Bronchial epithelial cell (primary cell): ENCODE data around the gene ZCCHC18. TPM values are rescaled to one million over a fixed set of nuclear protein-coding genes. Genes with fewer than 3 reads are reported as not detected.
A peak's percentile ranks its signal among the peaks of the same experiment; 100 is the strongest.

Source experiments
- DNase-seq: peaks from one replicate; pipeline ENCODE4 v3.0.0-alpha.2; 2010; ENCODE audit warnings: low read depth
- FAIRE-seq: peaks from 2 replicates; lab custom pipeline; 2011; peaks lifted over from hg19 to GRCh38; lab: Jason Lieb, UNC
- H3K27me3 ChIP-seq: 2 replicates; pipeline ENCODE4 v1.5.1; 2011; ENCODE audit warnings: low read length; ENCODE audit not compliant: control insufficient read depth, insufficient read depth
- H3K36me3 ChIP-seq: 2 replicates; pipeline ENCODE4 v1.5.1; 2011; ENCODE audit warnings: low read length; ENCODE audit not compliant: control insufficient read depth, insufficient read depth
- H3K4me3 ChIP-seq: 2 replicates; pipeline ENCODE4 v1.5.1; 2011; ENCODE audit warnings: mild to moderate bottlenecking, low read depth, low read length, control low read depth
- total RNA-seq: library from RNA; depleted of rRNA; stranded (reverse); fragments of >200 nt; gene quantifications from 2 replicates; pipeline ENCODE4 v1.2.1, GENCODE V29; 2014
- TF ChIP-seq, protein P1 (sequence below): IDR thresholded peaks from 2 replicates; pipeline ENCODE4 v1.5.1; 2011; ENCODE audit warnings: mild to moderate bottlenecking, moderate library complexity, low read length, control low read depth, inconsistent platforms; ENCODE audit not compliant: insufficient read depth, severe bottlenecking

The ZCCHC18 gene
- total RNA-seq, 1 donor from 2014 or later, result not detected

DNA sequence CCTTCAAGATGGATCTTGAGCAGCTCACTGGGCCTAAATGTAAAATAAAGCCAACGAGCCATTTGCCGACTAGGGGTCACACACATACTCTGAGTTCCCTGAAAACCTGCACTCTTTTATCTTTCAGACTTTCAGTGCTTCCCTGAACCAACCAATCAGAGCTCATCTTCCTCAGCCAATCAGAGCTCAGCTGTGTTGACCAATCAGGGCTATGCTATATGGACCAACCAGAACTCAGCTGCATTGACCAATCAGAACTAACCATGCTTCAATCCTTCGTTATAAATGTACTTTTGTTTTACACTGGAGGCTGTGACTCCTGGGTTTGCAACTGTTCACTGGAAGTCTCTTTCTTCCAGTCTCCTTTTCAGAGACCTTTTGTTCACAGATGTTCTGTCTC, 25.2 kb downstream of the ZCCHC18 start:
- TF ChIP-seq, protein P1, sequence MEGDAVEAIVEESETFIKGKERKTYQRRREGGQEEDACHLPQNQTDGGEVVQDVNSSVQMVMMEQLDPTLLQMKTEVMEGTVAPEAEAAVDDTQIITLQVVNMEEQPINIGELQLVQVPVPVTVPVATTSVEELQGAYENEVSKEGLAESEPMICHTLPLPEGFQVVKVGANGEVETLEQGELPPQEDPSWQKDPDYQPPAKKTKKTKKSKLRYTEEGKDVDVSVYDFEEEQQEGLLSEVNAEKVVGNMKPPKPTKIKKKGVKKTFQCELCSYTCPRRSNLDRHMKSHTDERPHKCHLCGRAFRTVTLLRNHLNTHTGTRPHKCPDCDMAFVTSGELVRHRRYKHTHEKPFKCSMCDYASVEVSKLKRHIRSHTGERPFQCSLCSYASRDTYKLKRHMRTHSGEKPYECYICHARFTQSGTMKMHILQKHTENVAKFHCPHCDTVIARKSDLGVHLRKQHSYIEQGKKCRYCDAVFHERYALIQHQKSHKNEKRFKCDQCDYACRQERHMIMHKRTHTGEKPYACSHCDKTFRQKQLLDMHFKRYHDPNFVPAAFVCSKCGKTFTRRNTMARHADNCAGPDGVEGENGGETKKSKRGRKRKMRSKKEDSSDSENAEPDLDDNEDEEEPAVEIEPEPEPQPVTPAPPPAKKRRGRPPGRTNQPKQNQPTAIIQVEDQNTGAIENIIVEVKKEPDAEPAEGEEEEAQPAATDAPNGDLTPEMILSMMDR, result no peak
- Histone ChIP-seq H3K4me3 (no peak overlapping the region), H3K27me3 (no peaks in the 10 kb centered on the region), H3K36me3 (no peaks in the 10 kb centered on the region)
- no peak for DNase-seq
- FAIRE-seq, result no peak

DNA sequence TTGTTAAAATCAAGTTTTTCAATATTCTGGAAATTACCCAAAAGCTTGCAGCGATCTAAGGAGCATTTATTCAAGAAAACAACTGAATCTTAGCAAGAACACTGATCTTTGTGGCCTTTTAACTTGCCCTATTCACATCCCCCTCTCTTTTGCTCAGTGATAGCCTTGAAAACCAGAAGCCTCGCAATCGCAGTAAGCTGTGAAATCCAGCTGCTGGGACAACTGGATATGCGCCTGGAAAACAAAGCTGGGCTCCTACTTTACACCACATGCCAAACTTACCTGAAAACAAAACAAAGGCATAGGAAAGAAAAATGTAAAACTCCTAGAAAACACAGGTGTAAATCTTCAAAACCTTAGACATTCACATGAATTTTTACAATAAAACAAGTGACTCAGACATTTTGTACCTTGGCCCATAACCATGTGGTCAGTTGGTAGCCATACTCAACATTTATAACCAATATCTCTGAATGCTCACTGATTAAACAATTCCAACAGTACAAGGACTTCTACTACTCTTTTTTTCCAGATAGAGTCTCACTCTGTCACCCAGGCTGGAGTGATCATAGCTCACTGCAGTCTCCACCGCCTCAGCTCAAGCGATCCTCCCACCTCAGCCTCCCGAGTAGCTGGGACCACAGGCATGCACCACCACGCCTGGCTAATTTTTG, 28.9 kb downstream of the ZCCHC18 start:
- no peaks in the 10 kb centered on the region for H3K36me3 ChIP-seq
- no peak for FAIRE-seq
- H3K27me3 ChIP-seq, result no peaks in the 10 kb centered on the region
- TF ChIP-seq, protein P1, result no peak
- no peak overlapping the region for H3K4me3 ChIP-seq
- DNase-seq, result no peak

DNA sequence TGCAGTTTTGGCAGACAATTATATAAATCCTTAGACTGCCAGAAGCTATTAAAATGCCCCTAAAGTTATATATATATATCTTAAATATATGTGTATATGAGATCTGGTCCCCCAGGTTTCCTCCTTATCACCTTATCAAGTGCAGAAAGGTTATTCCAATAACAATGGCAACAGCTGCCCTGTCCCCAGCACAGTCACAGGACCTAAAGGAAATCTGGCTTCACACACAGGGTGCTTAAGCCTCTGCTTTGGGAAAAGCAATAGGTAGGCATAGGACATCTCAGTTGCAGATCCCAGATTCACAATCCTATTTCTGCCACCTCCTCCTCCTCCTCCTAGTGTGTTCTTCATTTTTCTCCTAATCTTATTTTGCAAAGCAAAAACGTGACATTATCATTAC, 38.7 kb downstream of the ZCCHC18 start:
- TF ChIP-seq, protein P1, result no peak
- DNase-seq, result no peak
- H3K4me3 ChIP-seq, result no peak overlapping the region
- H3K27me3 ChIP-seq, result no peaks in the 10 kb centered on the region
- FAIRE-seq, result no peak
- H3K36me3 ChIP-seq, result no peaks in the 10 kb centered on the region

DNA sequence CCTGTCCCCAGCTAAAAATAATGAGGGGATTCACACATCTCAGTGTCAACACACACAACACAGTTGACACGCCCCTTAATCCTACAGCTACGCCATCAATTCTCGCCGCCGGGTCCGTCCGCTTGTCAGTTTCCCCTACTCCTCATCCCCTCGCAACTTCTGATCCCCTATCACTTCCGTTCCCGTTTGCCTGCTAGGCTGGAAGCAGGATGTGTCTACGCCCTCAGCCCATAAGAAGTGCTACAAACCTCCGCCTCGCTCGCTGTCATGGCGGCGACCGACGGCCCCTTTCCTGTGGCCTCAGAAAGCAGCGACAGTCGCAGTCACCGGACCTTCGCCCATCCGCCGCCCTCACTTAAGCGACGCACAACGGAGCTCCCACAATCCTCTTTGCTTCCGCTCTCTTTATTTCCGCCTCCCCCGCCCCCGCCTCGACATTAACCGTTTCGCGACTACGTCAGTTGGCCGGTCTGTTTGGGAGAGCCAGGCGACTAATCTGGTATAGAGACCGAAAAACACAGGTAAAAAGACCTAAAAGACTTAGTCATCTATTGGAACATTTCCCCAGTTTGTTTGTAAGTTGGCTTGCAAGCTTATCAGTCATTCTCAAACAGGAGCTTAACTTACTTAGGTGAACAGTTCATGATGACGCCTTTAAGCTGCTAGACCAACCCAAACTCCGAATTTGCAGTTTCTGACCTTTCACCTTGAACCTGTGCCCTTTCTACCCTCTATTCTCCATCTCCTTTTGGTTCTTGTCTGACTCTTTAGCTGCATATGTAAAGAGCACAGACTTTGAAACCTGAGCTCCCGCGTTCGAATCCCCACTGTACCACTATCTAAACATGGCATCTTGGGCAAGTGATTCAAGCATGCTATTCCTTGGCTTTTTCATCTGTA, 44.6 kb downstream of the ZCCHC18 start, which contains the start of gene SLC25A53:
SLC25A53 (minus strand) TSS at position 380 of the 900 bp plus-strand sequence. CDS start 51,752 bp downstream, outside the sequence.
- Histone ChIP-seq H3K27me3 (no peaks in the 10 kb centered on the region), H3K36me3 (no peaks in the 10 kb centered on the region), H3K4me3 (peak within 1 kb of the TSS; percentile 49)
- DNase-seq, result peak; percentile 67
- no peak for FAIRE-seq
- TF ChIP-seq, protein P1, result no peak

Other genes with a start within 250 kb of the ZCCHC18 start
- 0.77 and 1.1 TPM in 2 replicates for gene TMSB15B, start 149.9 kb upstream of the ZCCHC18 start, total RNA-seq
- not detected in 2 replicates for gene H2BW1, start 98.8 kb upstream of the ZCCHC18 start, total RNA-seq
- not detected in 2 replicates for gene H2BW2, start 72.6 kb upstream of the ZCCHC18 start, total RNA-seq
- 0.79 and 1.8 TPM in 2 replicates for gene TMSB15C, start 36.3 kb upstream of the ZCCHC18 start, total RNA-seq
- gene SLC25A53, start 44.5 kb downstream of the ZCCHC18 start, total RNA-seq, result 4.2 and 7.0 TPM in 2 replicates
- 30.1 and 31.9 TPM in 2 replicates for gene FAM199X, start 53.9 kb downstream of the ZCCHC18 start, total RNA-seq
- gene ESX1, start 142.4 kb downstream of the ZCCHC18 start, total RNA-seq, result not detected in 2 replicates